Measurements from ENCODE around the gene GPRIN3.
"Not testable (repeated sequence)": the region's sequence is repeated elsewhere in the genome, so short reads cannot be mapped to it uniquely, and the experiment has no call there.

Gene GPRIN3

GRCh38 chr4:89312066-89312465 lies 4.5 kb upstream of the GPRIN3 start:
- no peak for DNase-seq (ENCODE audit: low read depth)

DNA sequence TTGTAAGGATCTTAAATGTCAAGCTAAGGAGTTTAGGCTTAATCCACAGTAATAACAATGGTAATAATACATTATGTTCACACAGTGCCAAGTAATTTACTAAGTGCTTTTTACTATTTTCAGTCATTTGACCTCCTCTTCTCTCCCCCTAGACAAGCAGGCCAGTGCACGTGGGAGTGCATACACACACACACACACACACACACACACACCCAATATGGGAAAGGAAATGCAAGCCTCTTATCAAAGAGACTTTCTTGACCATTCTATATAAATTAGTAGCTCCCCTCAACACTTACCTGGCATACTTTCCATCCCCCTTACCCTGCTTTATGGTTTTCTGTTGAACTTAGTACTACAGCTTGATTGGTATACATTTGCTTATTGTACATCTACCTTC lies 3.8 kb upstream of the GPRIN3 start:
- DNase-seq (ENCODE audit: low read depth), result no peak

DNA sequence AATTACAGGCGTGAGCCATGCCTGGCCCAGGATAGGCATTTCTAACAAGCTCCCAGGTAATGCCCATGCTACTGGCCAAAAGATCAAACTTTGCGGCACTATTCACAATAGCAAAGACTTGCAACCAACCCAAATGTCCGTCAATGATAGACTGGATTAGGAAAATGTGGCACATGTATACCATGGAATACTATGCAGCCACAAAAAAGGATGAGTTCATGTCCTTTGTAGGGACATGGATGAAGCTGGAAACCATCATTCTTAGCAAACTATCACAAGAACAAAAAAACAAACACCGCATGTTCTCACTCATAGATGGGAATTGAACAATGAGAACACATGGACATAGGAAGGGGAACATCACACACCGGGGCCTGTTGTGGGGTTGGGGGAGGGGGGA lies 1.6 kb upstream of the GPRIN3 start:
- DNase-seq (ENCODE audit: low read depth), result not testable (repeated sequence)

DNA sequence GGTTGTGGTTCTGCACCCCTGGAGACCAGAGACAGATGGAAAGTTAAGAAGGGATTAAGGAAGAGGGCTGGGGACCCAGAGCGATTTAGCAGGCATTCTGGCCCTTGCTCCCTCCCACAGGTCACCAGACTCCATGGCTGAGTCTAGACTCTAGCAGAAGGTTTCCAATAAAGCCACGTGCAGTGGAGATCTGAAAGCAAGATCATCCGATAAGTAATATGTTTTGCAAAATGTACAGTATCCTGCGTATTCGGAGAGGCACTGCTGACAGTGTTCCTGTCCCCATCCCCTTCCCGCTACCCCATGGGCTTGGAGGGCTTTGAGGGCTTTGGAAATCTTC lies 531 bp upstream of the GPRIN3 start:
- DNase-seq (ENCODE audit: low read depth), result no peak

DNA sequence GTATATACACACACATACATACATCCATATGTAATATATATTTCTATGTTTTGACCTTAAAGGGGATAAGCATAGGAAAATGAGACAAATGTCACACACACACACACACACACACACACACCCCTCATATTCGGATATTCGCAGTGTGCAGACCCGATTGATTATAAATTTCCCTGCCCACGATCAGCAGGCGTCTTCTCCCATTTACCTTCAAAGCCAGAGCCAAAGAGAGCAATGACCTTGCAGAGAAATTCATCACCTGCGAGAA lies 488 bp downstream of the GPRIN3 start:
- DNase-seq (ENCODE audit: low read depth), result no peak

DNA sequence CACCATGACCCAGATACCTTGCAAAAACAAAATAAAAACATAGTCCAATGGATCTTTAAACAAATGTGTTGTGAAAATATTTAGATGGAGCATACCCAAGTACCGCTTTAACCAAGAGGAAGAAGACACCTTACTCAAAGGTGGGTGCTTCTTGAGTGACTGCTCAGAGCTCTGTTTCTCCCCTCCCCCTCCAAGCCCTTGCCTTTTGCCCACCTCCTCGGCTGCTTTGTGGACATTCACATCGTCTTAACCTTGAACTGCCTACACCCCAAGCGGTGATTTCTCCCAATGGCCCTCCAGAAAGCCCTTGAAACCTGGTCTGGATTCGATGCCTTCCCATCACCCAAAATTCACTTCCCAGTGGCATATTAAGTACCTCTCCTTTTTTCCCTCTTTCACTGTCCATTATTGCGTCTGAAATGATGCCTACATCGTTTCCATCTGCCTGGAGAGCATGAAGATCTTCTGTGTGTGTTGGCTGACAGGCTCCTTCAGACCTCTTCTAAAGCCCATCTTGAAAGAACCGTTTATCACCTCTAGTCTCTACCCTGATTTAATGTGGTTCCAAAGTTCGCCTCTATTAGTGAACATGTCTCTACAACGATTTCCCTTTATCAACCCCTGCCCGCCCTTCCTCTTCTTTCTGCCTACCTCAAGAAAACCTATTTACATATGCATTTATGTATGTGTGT lies 968 bp downstream of the GPRIN3 start:
- DNase-seq (ENCODE audit: low read depth), result no peak

DNA sequence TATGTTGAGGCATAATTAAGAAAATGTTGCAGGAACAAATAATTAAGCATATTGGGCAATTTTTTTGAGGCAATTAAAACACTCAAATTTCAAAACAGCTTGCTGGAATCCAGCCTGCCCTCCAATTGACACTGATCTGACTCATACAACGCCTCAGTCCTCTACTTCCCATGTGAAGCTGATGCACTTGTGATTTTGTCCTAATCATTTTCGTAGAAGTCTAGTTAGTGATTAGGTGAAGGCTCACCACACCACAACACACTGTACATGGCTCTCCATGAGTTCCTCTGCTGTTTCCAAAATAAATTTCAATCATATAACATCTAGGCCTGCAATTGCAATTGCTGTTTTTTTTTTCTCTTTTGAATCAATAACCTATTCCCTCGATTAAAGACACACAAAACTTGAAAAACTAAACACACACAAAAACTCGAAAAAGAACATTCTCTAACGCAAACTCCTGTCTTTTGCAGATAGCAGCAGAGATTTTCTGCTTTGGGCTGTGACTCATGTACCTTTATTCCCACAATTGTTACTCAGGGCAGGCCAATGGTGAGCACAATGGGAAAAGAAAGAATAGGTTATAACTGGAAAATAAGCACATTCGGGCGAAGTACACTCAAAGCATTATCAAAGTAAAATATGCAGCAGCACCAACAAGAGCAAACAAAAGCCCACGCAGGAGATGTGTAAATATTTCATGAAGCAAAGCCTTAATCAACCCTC lies 1.7 kb downstream of the GPRIN3 start:
- peak; percentile 44 for DNase-seq (ENCODE audit: low read depth)

GRCh38 chr4:89305028-89305427 lies 2.6 kb downstream of the GPRIN3 start:
- no peak for DNase-seq (ENCODE audit: low read depth)

DNA sequence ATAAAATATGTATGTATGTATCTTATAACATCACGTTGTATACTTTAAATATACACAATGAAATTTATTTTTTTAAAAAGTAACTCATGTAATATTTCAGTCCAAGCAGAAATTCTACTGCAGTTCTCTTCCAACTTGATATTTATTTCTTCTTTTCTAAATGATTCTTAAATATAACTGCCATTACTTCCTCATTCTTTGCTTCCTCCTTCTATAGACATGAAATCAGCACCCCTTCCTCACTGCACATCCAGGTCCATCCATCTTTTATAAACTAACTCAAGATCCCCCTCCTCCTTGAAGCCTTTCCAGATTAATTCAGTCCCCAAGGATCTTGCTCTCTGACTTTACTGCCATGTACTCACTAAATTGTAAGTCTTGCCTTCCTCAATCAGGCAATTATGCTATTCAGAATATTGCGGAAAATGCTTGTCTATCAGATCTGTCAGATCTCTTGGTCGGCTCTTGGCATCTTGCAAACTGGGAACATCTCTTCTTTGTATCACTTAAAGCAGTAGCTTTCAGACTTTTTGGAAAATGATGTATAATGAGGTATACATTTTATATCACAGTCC lies 3.7 kb downstream of the GPRIN3 start:
- DNase-seq (ENCODE audit: low read depth), result no peak

GRCh38 chr4:89303177-89303576 lies 4.4 kb downstream of the GPRIN3 start:
- DNase-seq (ENCODE audit: low read depth), result no peak

DNA sequence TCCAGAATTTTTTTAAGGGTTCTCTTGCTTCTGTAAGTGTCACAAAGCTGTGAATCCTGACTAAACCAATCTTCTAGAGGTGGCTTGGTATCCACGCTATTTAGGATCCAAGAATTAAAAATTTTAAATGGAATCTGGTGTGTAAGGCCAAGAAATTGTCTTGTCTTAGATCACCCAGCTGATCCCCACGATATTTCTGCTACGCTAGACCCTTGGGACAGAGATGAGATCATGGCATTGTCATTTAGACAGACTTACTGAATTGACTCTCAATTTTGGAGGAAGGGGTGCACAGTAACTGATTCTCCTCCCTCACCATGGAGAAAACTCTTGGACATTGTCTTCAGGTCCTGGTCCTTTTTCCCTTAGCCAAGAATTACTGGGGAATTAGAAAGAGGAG lies 5.7 kb downstream of the GPRIN3 start:
- no peak for DNase-seq (ENCODE audit: low read depth)

DNA sequence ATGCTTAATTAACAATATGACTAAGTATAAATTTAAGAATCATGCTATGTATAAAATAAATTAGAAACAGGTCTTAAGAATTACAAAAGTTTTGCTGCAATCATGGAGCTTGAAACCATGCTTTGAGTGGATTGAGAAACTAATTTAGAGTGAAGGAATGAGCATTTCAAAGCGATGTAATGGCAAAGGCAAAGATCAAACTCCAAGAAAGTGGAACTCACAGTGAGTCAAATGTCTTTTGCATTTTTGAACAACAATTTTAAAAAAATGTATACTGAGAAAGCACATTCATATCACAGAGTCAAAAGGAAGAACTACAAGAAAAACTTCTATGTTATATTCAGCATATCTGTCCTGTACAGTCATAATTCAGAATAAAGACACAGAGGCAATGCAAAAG lies 6.6 kb downstream of the GPRIN3 start:
- DNase-seq (ENCODE audit: low read depth), result no peak

GRCh38 chr4:89300499-89300898 lies 7.1 kb downstream of the GPRIN3 start:
- DNase-seq (ENCODE audit: low read depth), result no peak

GRCh38 chr4:89300060-89300459 lies 7.5 kb downstream of the GPRIN3 start:
- no peak for DNase-seq (ENCODE audit: low read depth)

GRCh38 chr4:89299153-89299791 lies 8.3 kb downstream of the GPRIN3 start:
- no peak for DNase-seq (ENCODE audit: low read depth)

DNA sequence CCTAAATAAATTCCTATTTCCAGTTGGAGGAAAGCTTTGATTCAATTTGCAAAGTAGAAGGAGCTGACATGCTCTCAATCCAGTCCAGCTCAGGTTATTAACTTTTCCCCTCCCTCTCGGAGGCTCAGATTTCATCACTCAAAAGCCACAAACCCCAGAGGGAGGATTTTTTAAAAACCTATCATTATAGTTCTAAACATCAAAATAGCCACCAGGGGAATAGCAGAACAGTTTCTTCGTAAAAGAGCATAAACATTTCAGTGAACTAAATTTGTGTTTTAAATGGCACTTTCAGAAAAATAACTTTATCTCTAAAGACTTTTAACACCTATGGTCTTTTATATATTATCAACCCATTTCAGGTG lies 8.8 kb downstream of the GPRIN3 start:
- peak; percentile 63 for DNase-seq (ENCODE audit: low read depth)

- no peak for DNase-seq (ENCODE audit: low read depth)
These were observed 9.4 kb downstream of the GPRIN3 start for GRCh38 chr4:89298155-89298554.

GRCh38 chr4:89296896-89297295 lies 10.7 kb downstream of the GPRIN3 start:
- peak; percentile 58 for DNase-seq (ENCODE audit: low read depth)

- DNase-seq (ENCODE audit: low read depth), result no peak
These were observed 11.2 kb downstream of the GPRIN3 start for GRCh38 chr4:89296399-89296798.

DNA sequence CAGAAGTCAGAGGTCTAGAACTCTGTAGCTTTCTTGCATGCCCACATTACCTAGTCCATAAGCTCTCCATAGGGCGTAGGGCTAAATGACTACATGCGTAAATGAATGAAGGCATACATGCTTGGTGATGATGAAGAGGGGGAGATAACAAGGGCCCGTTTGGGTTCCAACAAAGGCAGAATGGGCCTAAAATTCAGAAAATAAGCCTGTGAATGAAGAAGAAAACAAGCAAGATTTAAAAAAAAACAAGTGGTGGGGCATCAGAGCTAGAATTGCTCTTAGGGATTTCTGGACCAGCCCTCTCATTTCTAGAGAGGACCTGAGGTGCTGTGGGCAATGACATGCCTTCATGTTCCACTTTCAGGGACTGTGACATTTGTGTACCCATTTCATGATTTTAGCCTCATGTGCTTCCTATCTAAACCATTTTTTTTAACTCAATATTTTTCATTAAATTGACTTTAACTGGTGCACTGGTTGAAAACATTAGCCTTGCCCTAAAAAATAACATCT lies 12.1 kb downstream of the GPRIN3 start:
- no peak for DNase-seq (ENCODE audit: low read depth)

DNA sequence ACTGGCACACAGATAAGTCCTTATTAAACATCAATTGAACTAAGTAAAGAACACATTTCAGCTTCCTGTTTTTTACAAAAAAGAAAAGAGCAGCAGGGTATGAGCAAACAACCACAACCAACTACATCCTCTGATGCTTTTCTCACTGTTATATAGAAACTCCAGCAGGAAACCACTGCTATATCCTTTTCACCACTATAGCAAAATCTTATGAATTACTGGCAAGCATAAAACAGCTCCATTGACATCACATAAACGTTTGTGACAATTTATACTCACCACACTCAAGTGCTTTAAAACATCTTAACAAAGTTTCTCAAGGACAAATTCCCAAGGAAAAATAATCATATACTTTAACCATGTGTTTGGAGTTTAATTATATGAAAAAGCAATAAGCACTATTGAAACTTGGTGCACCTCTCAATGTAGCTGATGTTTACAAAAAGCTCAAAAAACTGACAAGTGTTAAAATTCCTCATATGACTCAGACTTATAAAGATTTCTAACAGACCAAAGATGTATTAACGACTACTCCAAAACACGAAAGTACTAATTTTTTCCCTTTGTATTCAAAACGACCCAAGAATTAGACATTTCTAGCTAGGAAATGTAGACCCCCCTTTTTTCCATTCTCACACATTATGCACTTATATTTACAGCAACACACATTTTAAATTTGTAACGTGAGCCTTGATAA lies 12.9 kb downstream of the GPRIN3 start:
- DNase-seq (ENCODE audit: low read depth), result no peak

DNA sequence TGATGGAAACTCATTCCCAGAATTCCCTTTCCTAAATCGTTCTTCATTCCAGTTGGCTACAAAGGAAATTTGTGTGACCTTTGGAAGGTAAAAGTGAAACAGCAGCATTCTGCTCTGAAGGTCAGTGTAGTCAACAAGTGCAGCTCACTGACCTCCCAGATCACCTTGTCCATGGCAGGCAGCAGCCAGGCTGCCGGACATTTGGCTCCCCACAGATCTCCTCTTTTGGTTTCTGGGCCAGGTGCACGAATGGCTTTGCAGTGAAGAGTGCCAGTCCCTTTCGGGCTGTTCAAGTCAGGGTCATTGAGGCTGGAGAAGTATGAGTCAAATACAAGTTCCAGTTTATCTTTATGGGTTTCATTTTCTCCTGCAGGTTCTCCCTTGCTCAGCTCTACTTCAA lies 14.3 kb downstream of the GPRIN3 start:
- DNase-seq (ENCODE audit: low read depth), result no peak

All from amniotic epithelial cell (primary cell).